ENCODE results near the gene KATNIP. TPM values are rescaled to one million over a fixed set of nuclear protein-coding genes. Genes with fewer than 3 reads are reported as not detected.

Gene KATNIP
- total and polyA plus RNA-seq, 9 of the 15 experiments (the other 6 are each of a cell fraction or from before 2014, with no cell fraction given), result 1.7 to 13.2 (median 8.0) TPM

DNA sequence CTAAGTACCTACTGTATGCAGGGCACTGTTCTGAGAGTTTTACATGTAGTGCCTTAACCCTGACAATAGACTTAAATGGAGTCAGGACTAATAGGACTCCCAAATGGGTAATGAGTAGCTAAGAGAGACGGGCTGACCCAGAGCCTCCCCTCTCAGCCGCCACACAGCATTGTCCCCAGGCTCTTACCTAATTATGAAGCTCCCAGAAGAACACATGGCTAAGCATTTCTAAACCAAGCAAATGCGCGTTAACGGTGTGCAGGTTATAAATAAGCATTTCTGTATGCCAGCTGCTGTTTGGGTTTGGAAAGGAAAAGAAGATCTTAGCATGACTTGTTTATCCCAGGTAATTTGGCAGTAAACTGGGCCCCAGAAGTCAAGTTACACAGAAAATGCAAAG is 14.3 kb downstream of the KATNIP start:
- Histone ChIP-seq H3K79me2 (ENCODE audit: control insufficient read depth, insufficient read depth, low read length) (0 out of 3 replicates have a peak, but pooled peaks cover 2% of the 10 kb centered on the region), H3K36me3 (ENCODE audit: control insufficient read depth, insufficient read depth, low read length) (no peaks in the 10 kb centered on the region), H3K9me3 (replicated peaks; ENCODE audit: control insufficient read depth, insufficient read depth, low read depth, low read length) (no peaks in the 10 kb centered on the region), H3K9me1 (ENCODE audit: control insufficient read depth, insufficient read depth, low read length) (no peaks in the 10 kb centered on the region), H4K20me1 (replicated peaks; ENCODE audit: control insufficient read depth, insufficient read depth, low read length) (no peaks in the 10 kb centered on the region), H3K9ac (ENCODE audit: insufficient read depth in 1 of 2, low read depth in 2 of 2, low read length in 2 of 2) (no peak overlapping the region), H3K4me2 (ENCODE audit: insufficient read depth, low read length) (no peak overlapping the region), H3K27me3 (ENCODE audit: control insufficient read depth in 2 of 2, insufficient read depth in 2 of 2, low read length in 2 of 2) (no peaks in the 10 kb centered on the region), H2AFZ (ENCODE audit: low read depth, low read length) (no peak overlapping the region), H3K4me1 (replicated peaks in 1 of 2; ENCODE audit: control insufficient read depth in 2 of 2, insufficient read depth in 2 of 2, low read length in 2 of 2) (peaks cover 6 to 12% of the 10 kb centered on the region in 2 experiments), H3K27ac (ENCODE audit: extremely low read depth, low read depth, low read length) (no peak overlapping the region), H3K4me3 (no peak overlapping the region)
- intact Hi-C loops (cut with micrococcal nuclease) (no loop called here), in situ Hi-C loops (cut with MboI) (no loop called here)
- BruUV-seq (replicated peaks), result no TSS peak
- ChIA-PET POLR2A (interaction anchor here (0.6 to 2.9 kb wide), 2 partner anchors 15 to 34 kb away, joined by 3 to 11 read pairs; partner anchors contain the start of genes GTF3C1 and KATNIP), CTCF (ENCODE audit: low intra/inter-chr PET ratio) (no interaction called here)
- DNase-seq (ENCODE audit: extremely low read depth in 1 of 4, low spot score in 3 of 4) (no peak), FAIRE-seq (no peak), ATAC-seq (no peak)
- 80% methylated on average over 5 of the region's 5 CpGs for WGBS (ENCODE audit: insufficient coverage, low coverage, missing lambda C conversion rate)
- TF ChIP-seq SOX6 (IDR thresholded peaks at IDR 0.05), result no peak
- TF ChIP-seq MYC (IDR thresholded peaks at IDR 0.05; ENCODE audit: low read depth, low read length), result no peak
- TF ChIP-seq MYC (CRISPR knock-in tag; IDR thresholded peaks at IDR 0.05; ENCODE audit: borderline replicate concordance, low read depth), result no peak
- no peak for TF ChIP-seq FOXJ3 (CRISPR knock-in tag; IDR thresholded peaks at IDR 0.05)
- TF ChIP-seq GTF2E2 (tag; IDR thresholded peaks at IDR 0.05), result no peak
- no peak for TF ChIP-seq BACH1 (tag; IDR thresholded peaks at IDR 0.05)
- TF ChIP-seq NFIX (CRISPR knock-in tag; IDR thresholded peaks at IDR 0.05; ENCODE audit: low read depth), result no peak
- no peak for TF ChIP-seq PTRF (tag; IDR thresholded peaks at IDR 0.05)
- TF ChIP-seq L3MBTL2 (IDR thresholded peaks at IDR 0.05), result no peak
- TF ChIP-seq, protein P1, sequence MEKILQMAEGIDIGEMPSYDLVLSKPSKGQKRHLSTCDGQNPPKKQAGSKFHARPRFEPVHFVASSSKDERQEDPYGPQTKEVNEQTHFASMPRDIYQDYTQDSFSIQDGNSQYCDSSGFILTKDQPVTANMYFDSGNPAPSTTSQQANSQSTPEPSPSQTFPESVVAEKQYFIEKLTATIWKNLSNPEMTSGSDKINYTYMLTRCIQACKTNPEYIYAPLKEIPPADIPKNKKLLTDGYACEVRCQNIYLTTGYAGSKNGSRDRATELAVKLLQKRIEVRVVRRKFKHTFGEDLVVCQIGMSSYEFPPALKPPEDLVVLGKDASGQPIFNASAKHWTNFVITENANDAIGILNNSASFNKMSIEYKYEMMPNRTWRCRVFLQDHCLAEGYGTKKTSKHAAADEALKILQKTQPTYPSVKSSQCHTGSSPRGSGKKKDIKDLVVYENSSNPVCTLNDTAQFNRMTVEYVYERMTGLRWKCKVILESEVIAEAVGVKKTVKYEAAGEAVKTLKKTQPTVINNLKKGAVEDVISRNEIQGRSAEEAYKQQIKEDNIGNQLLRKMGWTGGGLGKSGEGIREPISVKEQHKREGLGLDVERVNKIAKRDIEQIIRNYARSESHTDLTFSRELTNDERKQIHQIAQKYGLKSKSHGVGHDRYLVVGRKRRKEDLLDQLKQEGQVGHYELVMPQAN (IDR thresholded peaks at IDR 0.05; ENCODE audit: borderline replicate concordance), result no peak
- TF ChIP-seq SETDB1 (IDR thresholded peaks at IDR 0.05; ENCODE audit: low read length), result no peak

Data from K562 (cell line).